Neural crest cell (in vitro differentiated cells): ENCODE measurements around the gene CLEC3A. TPM values are rescaled to one million over a fixed set of nuclear protein-coding genes. Genes with fewer than 3 reads are reported as not detected.

Source experiments
- DNase-seq: peaks from one replicate; pipeline ENCODE4 v3.0.0; 2021; ENCODE audit warnings: low read depth, mixed read lengths, low spot score
- H3K27ac Mint-ChIP-seq: one replicate; pipeline ENCODE4 v1.8.0; 2021; ENCODE audit warnings: mild to moderate bottlenecking, mixed read lengths; ENCODE audit not compliant: unreplicated experiment
- H3K27me3 Mint-ChIP-seq: 2 replicates; pipeline ENCODE4 v1.8.0; 2021; ENCODE audit warnings: low read depth, mild to moderate bottlenecking, mixed read lengths
- H3K36me3 Mint-ChIP-seq: 2 replicates; pipeline ENCODE4 v1.8.0; 2021; ENCODE audit warnings: low read depth, mild to moderate bottlenecking, mixed read lengths
- H3K4me1 Mint-ChIP-seq: 2 replicates; pipeline ENCODE4 v1.8.0; 2021; ENCODE audit warnings: mixed read lengths
- H3K4me3 Mint-ChIP-seq: one replicate; pipeline ENCODE4 v1.8.0; 2021; ENCODE audit warnings: mild to moderate bottlenecking, mixed read lengths
- H3K9me3 Mint-ChIP-seq: 2 replicates; pipeline ENCODE4 v1.8.0; 2021; ENCODE audit warnings: mixed read lengths
- CTCF ChIP-seq: fragments of 200-600 bp; sonication (generic); conservative IDR thresholded peaks from 2 replicates; pipeline ENCODE4 v1.5.0; 2021; ENCODE audit warnings: antibody characterized with exemption, mild to moderate bottlenecking
- total RNA-seq: library from RNA; stranded (reverse); gene quantifications from 2 replicates; pipeline ENCODE4 v1.2.1, GENCODE V29; 2021

The CLEC3A gene
- total RNA-seq, 1 donor from 2014 or later = not detected

GRCh38 chr16:78072275-78072674, 49.9 kb downstream of the CLEC3A start:
- Mint-ChIP-seq H3K4me3 (no peak overlapping the region), H3K9me3 (no peaks in the 10 kb centered on the region), H3K36me3 (no peaks in the 10 kb centered on the region), H3K27ac (no peak overlapping the region), H3K4me1 (no peaks in the 10 kb centered on the region), H3K27me3 (peaks cover 15% of the 10 kb centered on the region)
- no peak for TF ChIP-seq CTCF
- no peak for DNase-seq

- no peak overlapping the region for H3K27ac Mint-ChIP-seq
- no peak for TF ChIP-seq CTCF
- no peaks in the 10 kb centered on the region for H3K9me3 Mint-ChIP-seq
- DNase-seq = no peak
- peaks cover 35% of the 10 kb centered on the region for H3K27me3 Mint-ChIP-seq
- no peaks in the 10 kb centered on the region for H3K4me1 Mint-ChIP-seq
- no peak overlapping the region for H3K4me3 Mint-ChIP-seq
- H3K36me3 Mint-ChIP-seq = no peaks in the 10 kb centered on the region
These were observed 53.5 kb downstream of the CLEC3A start for GRCh38 chr16:78075800-78076199.

GRCh38 chr16:78081341-78081740, 59.0 kb downstream of the CLEC3A start:
- no peak overlapping the region for H3K4me3 Mint-ChIP-seq
- no peak for TF ChIP-seq CTCF
- no peak for DNase-seq
- peaks cover 31% of the 10 kb centered on the region for H3K27me3 Mint-ChIP-seq
- no peaks in the 10 kb centered on the region for H3K4me1 Mint-ChIP-seq
- H3K36me3 Mint-ChIP-seq = no peaks in the 10 kb centered on the region
- no peak overlapping the region for H3K27ac Mint-ChIP-seq
- H3K9me3 Mint-ChIP-seq = no peaks in the 10 kb centered on the region

Other genes starting within 250 kb of the CLEC3A start
- gene VAT1L, start 234.0 kb upstream of the CLEC3A start, total RNA-seq = 4.8 and 5.2 TPM in 2 replicates
- gene WWOX, start 77.1 kb downstream of the CLEC3A start, total RNA-seq = 30.5 and 33.6 TPM in 2 replicates